CD14-positive monocyte (primary cell): Measurements from ENCODE around the gene TLCD5. TPM values are rescaled to one million over a fixed set of nuclear protein-coding genes. Genes with fewer than 3 reads are reported as not detected.

Source experiments
- DNase-seq, 3 donors: peaks; one replicate each; pipeline ENCODE4 v3.0.0-alpha.2; 2011 to 2022
- H2AFZ ChIP-seq: 2 replicates; pipeline ENCODE4 v1.6.0; 2012; ENCODE audit warnings: mild to moderate bottlenecking, low read depth, low read length, inconsistent platforms; ENCODE audit not compliant: insufficient read depth, poor library complexity, severe bottlenecking
- H3K27ac ChIP-seq, 2 donors: 1 replicate in 1 of 2; 2 replicates in 1 of 2; pipeline ENCODE4 v1.5.1; 2012 to 2013; ENCODE audit warnings: low read length in 2 of 2, control low read depth in 1 of 2, inconsistent platforms in 1 of 2, low read depth in 1 of 2, mild to moderate bottlenecking in 1 of 2
- H3K27me3 ChIP-seq, 2 donors: one replicate each; pipeline versions ENCODE4 v1.6.0 to v1.6.1; 2011 to 2013; ENCODE audit warnings: low read length in 2 of 2; ENCODE audit not compliant: control insufficient read depth in 2 of 2, insufficient read depth in 2 of 2
- H3K36me3 ChIP-seq, 2 donors: replicated peaks in 1 of 2; 1 replicate in 1 of 2; 2 replicates in 1 of 2; pipeline versions ENCODE4 v1.5.1 to v1.6.1; 2012 to 2013; ENCODE audit warnings: low read length in 2 of 2, control low read depth in 1 of 2, inconsistent platforms in 1 of 2, mild to moderate bottlenecking in 1 of 2; ENCODE audit not compliant: insufficient read depth in 2 of 2, control insufficient read depth in 1 of 2
- H3K4me1 ChIP-seq, 2 donors: 1 replicate in 1 of 2; 2 replicates in 1 of 2; pipeline versions ENCODE4 v1.5.1 to v1.6.1; 2012 to 2013; ENCODE audit warnings: low read length in 2 of 2, control low read depth in 1 of 2, inconsistent platforms in 1 of 2, mild to moderate bottlenecking in 1 of 2, moderate library complexity in 1 of 2; ENCODE audit not compliant: insufficient read depth in 2 of 2, control insufficient read depth in 1 of 2
- H3K4me2 ChIP-seq: replicated peaks from 2 replicates; pipeline ENCODE3; 2012; ENCODE audit warnings: low read length, moderate library complexity, mild to moderate bottlenecking; ENCODE audit not compliant: poor library complexity, severe bottlenecking; ENCODE audit errors: extremely low read depth
- H3K4me3 ChIP-seq, 3 experiments: fragments of 200-600 bp in 1 of 3; sonication (generic) in 1 of 3; replicated peaks in 1 of 3; 1 replicate in 2 of 3; 2 replicates in 1 of 3; pipeline ENCODE4 v1.5.1; 2011 to 2013; ENCODE audit warnings: low read length in 3 of 3, mild to moderate bottlenecking in 3 of 3, control low read depth in 2 of 3, low read depth in 2 of 3, inconsistent platforms in 1 of 3, moderate library complexity in 1 of 3
- H3K79me2 ChIP-seq: 2 replicates; pipeline ENCODE4 v1.6.0; 2012; ENCODE audit warnings: mild to moderate bottlenecking, control low read depth, inconsistent platforms, low read length, moderate library complexity; ENCODE audit not compliant: insufficient read depth
- H3K9ac ChIP-seq: 2 replicates; pipeline ENCODE4 v1.6.0; 2017; ENCODE audit warnings: low read length, mild to moderate bottlenecking; ENCODE audit not compliant: insufficient read depth, poor library complexity, severe bottlenecking
- H3K9me3 ChIP-seq, 2 donors: replicated peaks in 1 of 2; 1 replicate in 1 of 2; 2 replicates in 1 of 2; pipeline versions ENCODE4 v1.5.1 to v1.6.1; 2012 to 2013; ENCODE audit warnings: low read length in 2 of 2, control low read depth in 1 of 2; ENCODE audit not compliant: control insufficient read depth in 1 of 2, insufficient read depth in 1 of 2
- H4K20me1 ChIP-seq: 2 replicates; pipeline ENCODE4 v1.6.0; 2012; ENCODE audit warnings: mild to moderate bottlenecking, low read length, control low read depth, moderate library complexity; ENCODE audit not compliant: insufficient read depth
- H3K27ac Mint-ChIP-seq, 7 donors: one replicate each; pipeline ENCODE4 v1.8.0; 2020; ENCODE audit warnings: mild to moderate bottlenecking in 7 of 7, mixed read lengths in 7 of 7, moderate library complexity in 6 of 7, inconsistent platforms in 2 of 7
- H3K27me3 Mint-ChIP-seq, 3 donors: one replicate each; pipeline ENCODE4 v1.8.0; 2021 to 2022; ENCODE audit warnings: low read depth in 3 of 3, mild to moderate bottlenecking in 3 of 3, mixed read lengths in 3 of 3, moderate library complexity in 3 of 3, inconsistent platforms in 1 of 3
- H3K36me3 Mint-ChIP-seq, 2 donors: one replicate each; pipeline ENCODE4 v1.8.0; 2020; ENCODE audit warnings: mixed read lengths in 2 of 2, inconsistent platforms in 1 of 2, mild to moderate bottlenecking in 1 of 2
- H3K4me1 Mint-ChIP-seq: one replicate; pipeline ENCODE4 v1.8.0; 2020; ENCODE audit warnings: mild to moderate bottlenecking, mixed read lengths
- H3K4me3 Mint-ChIP-seq, 2 donors: one replicate each; pipeline ENCODE4 v1.8.0; 2020; ENCODE audit warnings: mild to moderate bottlenecking in 2 of 2, mixed read lengths in 2 of 2, moderate library complexity in 1 of 2
- H3K9me3 Mint-ChIP-seq, 7 donors: one replicate each; pipeline ENCODE4 v1.8.0; 2020 to 2022; ENCODE audit warnings: mixed read lengths in 7 of 7, mild to moderate bottlenecking in 6 of 7, moderate library complexity in 6 of 7, inconsistent platforms in 2 of 7
- WGBS: methylation state at CpG from one replicate; pipeline ENCODE4 v1.1.5; 2013; ENCODE audit warnings: missing lambda C conversion rate; ENCODE audit not compliant: insufficient coverage; 5-methylcytosine and 5-hydroxymethylcytosine counted together
- intact Hi-C, 2 donors: fragments of 100-400 bp; cut with micrococcal nuclease; formaldehyde crosslinking; loops; one replicate each; pipeline versions ENCODE4 v1.15.0 to v1.15.1; 2023
- polyA plus RNA-seq, 3 donors: library from polyadenylated mRNA; depleted of rRNA in 1 of 3; unstranded in 2 of 3; stranded (reverse) in 1 of 3; fragments of 300-500 nt in 2 of 3; fragments of >200 nt in 1 of 3; fragmentation: Illumina TruSeq in 2 of 3; gene quantifications; 1 replicate in 2 of 3; 2 replicates in 1 of 3; pipeline ENCODE4 v1.2.3, GENCODE V29; 2012 to 2021
- TF ChIP-seq, protein P1 (sequence below): fragments of 200-600 bp; IDR thresholded peaks from one replicate; pipeline ENCODE4 v1.8.0; 2022; ENCODE audit warnings: antibody characterized with exemption, mild to moderate bottlenecking

Gene TLCD5
- polyA plus RNA-seq, 3 donors: not detected

DNA sequence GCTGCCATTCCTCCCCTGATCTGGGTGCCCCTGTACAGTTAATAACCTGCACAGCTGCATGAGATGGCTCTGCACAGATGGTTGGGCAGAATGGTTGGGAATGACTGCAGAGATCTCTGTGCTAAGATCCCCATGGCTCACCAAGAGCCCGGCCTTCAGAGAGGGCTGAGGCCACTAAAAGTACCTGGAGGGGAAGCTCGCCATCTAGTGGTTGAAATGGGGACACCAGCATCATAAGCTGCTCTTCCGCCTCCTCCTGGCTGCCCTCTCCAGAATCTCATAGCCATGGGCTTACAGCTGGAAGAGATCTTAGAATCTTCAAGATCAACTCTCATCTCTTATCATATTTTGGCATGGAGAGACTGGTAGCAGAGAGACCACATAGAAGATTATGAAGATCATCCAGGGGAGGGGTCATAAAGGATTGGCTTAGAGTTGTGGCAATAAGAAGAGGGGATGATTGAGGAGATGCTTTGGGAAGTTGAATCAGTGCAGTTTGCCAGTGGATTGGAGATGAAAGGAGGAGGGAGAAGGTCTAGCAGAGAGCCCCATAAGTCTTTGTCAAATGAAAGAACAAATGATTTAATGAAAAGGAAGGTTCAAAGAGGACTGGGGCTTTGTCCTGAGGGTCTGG is 22.0 kb upstream of the TLCD5 start:
- no peak overlapping the region for H3K4me2 ChIP-seq
- no CpG with 5 or more reads among the region's 3 CpGs for WGBS
- H3K27ac Mint-ChIP-seq: no peak overlapping the region
- H3K27me3 Mint-ChIP-seq: peaks cover 34 to 57% (median 45%) of the 10 kb centered on the region in 3 donors
- no peaks in the 10 kb centered on the region for H3K36me3 ChIP-seq
- peak; percentile 58 to 71 (median 67) for DNase-seq
- peaks cover 0 to 10% of the 10 kb centered on the region in 2 donors for H3K27me3 ChIP-seq
- no peaks in the 10 kb centered on the region for H4K20me1 ChIP-seq
- no peaks in the 10 kb centered on the region for H3K9me3 Mint-ChIP-seq
- no peaks in the 10 kb centered on the region for H3K4me1 ChIP-seq
- TF ChIP-seq, protein P1, sequence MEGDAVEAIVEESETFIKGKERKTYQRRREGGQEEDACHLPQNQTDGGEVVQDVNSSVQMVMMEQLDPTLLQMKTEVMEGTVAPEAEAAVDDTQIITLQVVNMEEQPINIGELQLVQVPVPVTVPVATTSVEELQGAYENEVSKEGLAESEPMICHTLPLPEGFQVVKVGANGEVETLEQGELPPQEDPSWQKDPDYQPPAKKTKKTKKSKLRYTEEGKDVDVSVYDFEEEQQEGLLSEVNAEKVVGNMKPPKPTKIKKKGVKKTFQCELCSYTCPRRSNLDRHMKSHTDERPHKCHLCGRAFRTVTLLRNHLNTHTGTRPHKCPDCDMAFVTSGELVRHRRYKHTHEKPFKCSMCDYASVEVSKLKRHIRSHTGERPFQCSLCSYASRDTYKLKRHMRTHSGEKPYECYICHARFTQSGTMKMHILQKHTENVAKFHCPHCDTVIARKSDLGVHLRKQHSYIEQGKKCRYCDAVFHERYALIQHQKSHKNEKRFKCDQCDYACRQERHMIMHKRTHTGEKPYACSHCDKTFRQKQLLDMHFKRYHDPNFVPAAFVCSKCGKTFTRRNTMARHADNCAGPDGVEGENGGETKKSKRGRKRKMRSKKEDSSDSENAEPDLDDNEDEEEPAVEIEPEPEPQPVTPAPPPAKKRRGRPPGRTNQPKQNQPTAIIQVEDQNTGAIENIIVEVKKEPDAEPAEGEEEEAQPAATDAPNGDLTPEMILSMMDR: peak; percentile 71
- intact Hi-C loops: loop anchor here (5.0 kb wide), 1 partner anchor 131 kb away; no protein-coding TSS in a partner anchor
- no peak overlapping the region for H3K9ac ChIP-seq
- no peak overlapping the region for H2AFZ ChIP-seq
- no peaks in the 10 kb centered on the region for H3K9me3 ChIP-seq
- peak overlapping the region in 1 of 2 donors; percentile 32 for H3K4me3 Mint-ChIP-seq
- H3K79me2 ChIP-seq: no peaks in the 10 kb centered on the region
- no peaks in the 10 kb centered on the region for H3K36me3 Mint-ChIP-seq
- no peak overlapping the region for H3K27ac ChIP-seq
- H3K4me1 Mint-ChIP-seq: peaks cover 1% of the 10 kb centered on the region
- no peak overlapping the region for H3K4me3 ChIP-seq

GRCh38 chr11:120304526-120304925 is 20.6 kb upstream of the TLCD5 start:
- TF ChIP-seq, protein P1: no peak
- intact Hi-C loops: loop anchor here (5.0 kb wide), 1 partner anchor 132 kb away; no protein-coding TSS in a partner anchor
- no peaks in the 10 kb centered on the region for H3K9me3 Mint-ChIP-seq
- Histone ChIP-seq H3K27me3 (peaks cover 0 to 14% of the 10 kb centered on the region in 2 donors), H3K4me1 (no peaks in the 10 kb centered on the region), H3K9me3 (no peaks in the 10 kb centered on the region), H3K4me2 (no peak overlapping the region), H3K36me3 (no peaks in the 10 kb centered on the region), H3K79me2 (no peaks in the 10 kb centered on the region), H4K20me1 (no peaks in the 10 kb centered on the region), H3K27ac (no peak overlapping the region), H3K4me3 (no peak overlapping the region), H2AFZ (no peak overlapping the region), H3K9ac (no peak overlapping the region)
- H3K4me3 Mint-ChIP-seq: peak overlapping the region in 1 of 2 donors; percentile 42
- H3K27me3 Mint-ChIP-seq: peaks cover 29 to 50% (median 35%) of the 10 kb centered on the region in 3 donors
- peaks cover 1% of the 10 kb centered on the region for H3K4me1 Mint-ChIP-seq
- no peaks in the 10 kb centered on the region for H3K36me3 Mint-ChIP-seq
- DNase-seq: peak in 2 of 3 donors; percentile 30 to 52
- peak overlapping the region in 1 of 7 donors; percentile 13 for H3K27ac Mint-ChIP-seq
